ENCODE data around the gene KCNN4. TPM values are rescaled to one million over a fixed set of nuclear protein-coding genes. Genes with fewer than 3 reads are reported as not detected.

The KCNN4 gene
- total RNA-seq, 8 experiments from 2014 or later: 0.11 to 7.4 (median 0.58) TPM

DNA sequence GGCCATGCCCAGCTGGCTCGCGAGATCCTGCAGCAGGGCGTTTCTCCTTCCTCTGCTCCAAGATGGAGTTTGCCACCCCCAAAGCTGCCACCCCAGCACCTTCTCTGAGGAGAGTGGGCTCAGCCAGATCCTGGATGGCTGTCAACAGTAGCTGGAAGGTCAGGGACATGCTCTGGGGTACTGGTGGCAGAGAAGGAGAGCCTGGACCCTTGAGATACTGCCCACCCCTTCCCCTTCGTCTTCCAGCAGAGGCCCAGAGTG, 53.2 kb downstream of the KCNN4 start:
- Histone ChIP-seq H3K4me3 (no peak overlapping the region), H3K4me1 (replicated peaks in 1 of 2) (no peaks in the 10 kb centered on the region), H3K27ac (no peak overlapping the region)
- in situ Hi-C loops (cut with MboI; ENCODE audit: low pct_unique_long_range_greater_than_20kb in 2 of 9, low sequenced_read_pairs in 9 of 9, unreplicated experiment in 9 of 9): no loop called here
- WGBS, 10 experiments: 60 to 96% methylated on average over 1 to 4 of the region's 4 CpGs; no CpG with 5 or more reads in 8 of the 10 experiments
- ATAC-seq (replicated peaks in 6 of 8): no peak

DNA sequence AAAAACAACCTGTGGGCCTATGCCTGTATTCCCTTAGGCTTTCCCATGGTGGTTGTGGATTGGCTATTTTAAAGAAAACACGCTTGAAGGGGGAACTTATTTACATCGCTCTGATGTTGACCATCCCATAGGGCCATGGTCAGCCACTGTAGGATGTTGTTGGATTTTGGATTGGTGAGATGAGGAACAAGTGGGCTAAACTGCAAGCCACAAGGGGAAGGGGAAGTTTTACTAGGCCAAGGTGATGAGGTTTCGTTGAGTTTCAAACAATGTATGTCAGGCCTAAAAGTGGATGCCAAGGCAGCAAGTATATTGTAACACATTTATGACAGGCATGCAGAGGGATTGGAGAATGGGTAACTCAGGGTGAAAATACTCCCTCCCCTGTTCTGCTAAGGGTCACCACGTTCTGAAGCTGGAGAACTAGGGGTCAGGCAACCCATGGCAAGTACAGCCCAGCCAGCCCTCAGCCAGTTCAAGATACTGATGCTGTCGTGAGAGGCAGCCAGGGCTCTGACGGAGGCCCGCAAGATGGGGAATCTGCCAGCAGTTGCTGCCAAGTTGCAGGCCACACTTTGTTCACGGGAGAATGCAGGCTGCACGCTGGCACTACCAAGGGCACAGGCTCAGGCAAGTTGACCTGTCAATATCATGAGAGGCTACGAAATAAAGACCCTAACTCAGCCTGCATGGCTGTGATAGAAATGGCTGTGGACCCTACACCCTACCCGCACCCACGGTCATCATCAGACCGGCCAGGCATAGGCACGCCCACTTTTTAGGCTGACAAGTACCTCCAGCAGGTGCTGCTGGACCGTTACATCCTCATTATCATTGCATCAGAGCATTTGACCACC, 53.8 kb downstream of the KCNN4 start:
- H3K4me3 ChIP-seq: no peak overlapping the region

DNA sequence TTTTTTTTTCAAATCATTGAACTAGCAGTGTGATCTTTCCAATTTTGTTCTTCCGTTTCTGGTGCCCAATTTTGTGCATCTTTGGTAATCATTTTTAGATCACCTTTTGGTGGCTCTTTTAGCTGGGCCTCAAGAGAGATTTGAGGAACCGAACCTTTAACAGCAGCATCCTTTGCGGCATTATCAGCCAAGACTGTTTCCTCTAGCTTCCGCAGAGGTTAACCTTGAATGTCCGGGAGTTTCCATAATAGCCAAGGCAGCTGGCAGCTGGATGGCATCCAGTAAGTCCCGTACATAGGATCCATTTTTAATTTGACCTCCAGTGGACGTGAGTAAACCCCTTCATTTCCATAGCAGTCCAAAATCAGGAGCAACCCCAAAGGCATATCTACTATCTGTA, 55.3 kb downstream of the KCNN4 start:
- Histone ChIP-seq H3K4me3 (no peak overlapping the region), H3K4me1 (replicated peaks in 1 of 2) (no peaks in the 10 kb centered on the region), H3K27ac (no peak overlapping the region)
- WGBS, 10 experiments: 51 to 100% (median 83%) methylated on average over 1 to 7 of the region's 7 CpGs
- in situ Hi-C loops (cut with MboI; ENCODE audit: low pct_unique_long_range_greater_than_20kb in 2 of 9, low sequenced_read_pairs in 9 of 9, unreplicated experiment in 9 of 9): no loop called here
- ATAC-seq (replicated peaks in 6 of 8): no peak

More for the DNA sequence above, 53.8 kb downstream of the KCNN4 start:
- H3K27ac ChIP-seq: no peak overlapping the region
- ATAC-seq (replicated peaks in 6 of 8): no peak
- in situ Hi-C loops (cut with MboI; ENCODE audit: low pct_unique_long_range_greater_than_20kb in 2 of 9, low sequenced_read_pairs in 9 of 9, unreplicated experiment in 9 of 9): no loop called here
- H3K4me1 ChIP-seq (replicated peaks in 1 of 2): no peaks in the 10 kb centered on the region
- WGBS, 10 experiments: 67 to 100% (median 79%) methylated on average over 1 to 9 of the region's 15 CpGs; no CpG with 5 or more reads in 3 of the 10 experiments

DNA sequence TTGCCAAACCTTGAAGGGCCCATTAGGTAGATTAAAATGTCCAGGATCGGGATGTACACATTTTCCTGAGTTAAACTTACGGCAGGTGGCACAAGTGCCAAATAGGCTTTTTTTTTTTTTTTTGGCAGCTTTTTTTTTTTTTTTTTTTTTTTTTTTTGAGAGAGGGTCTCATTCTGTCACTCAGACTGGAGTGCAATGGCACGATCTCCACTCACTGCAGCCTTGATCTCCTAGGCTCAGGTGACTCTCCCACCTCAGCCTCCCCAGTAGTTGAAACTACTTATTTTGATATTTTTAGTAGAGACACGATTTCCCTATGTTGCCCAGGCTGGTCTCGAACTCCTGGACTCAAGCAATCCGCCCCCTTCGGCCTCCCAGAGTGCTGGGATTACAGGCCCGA, 55.9 kb downstream of the KCNN4 start:
- ATAC-seq (replicated peaks in 6 of 8): no peak
- no peaks in the 10 kb centered on the region for H3K4me1 ChIP-seq (replicated peaks in 1 of 2)
- 41 to 100% (median 84%) methylated on average over 1 to 8 of the region's 8 CpGs for WGBS, 10 experiments
- no peak overlapping the region for H3K27ac ChIP-seq
- H3K4me3 ChIP-seq: no peak overlapping the region
- in situ Hi-C loops (cut with MboI; ENCODE audit: low pct_unique_long_range_greater_than_20kb in 2 of 9, low sequenced_read_pairs in 9 of 9, unreplicated experiment in 9 of 9): no loop called here

DNA sequence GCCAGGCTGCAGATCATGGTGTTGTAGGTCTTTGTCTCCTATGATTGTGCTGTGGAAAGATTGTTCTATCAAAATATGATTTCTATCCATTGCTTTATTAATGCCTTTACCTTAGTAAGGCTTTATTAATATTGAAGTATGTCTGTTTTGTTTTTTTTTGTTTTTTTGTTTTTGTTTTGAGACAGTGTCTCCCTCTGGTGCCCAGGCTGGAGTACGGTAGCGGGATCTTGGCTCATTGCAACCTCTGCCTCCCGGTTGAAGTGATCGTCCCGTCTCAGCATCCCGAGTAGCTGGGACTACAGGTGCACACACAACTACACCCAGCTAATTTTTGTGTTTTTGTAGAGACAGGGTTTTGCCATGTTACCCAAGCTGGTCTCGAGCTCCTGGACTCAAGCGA, 57.2 kb downstream of the KCNN4 start:
- peak in 2 of 8 experiments; percentile 12 to 36 for ATAC-seq (replicated peaks in 6 of 8)
- no peak overlapping the region for H3K4me3 ChIP-seq
- no peaks in the 10 kb centered on the region for H3K4me1 ChIP-seq (replicated peaks in 1 of 2)
- 0 to 87% (median 44%) methylated on average over 1 to 8 of the region's 8 CpGs; no CpG with 5 or more reads in 1 of the 10 experiments for WGBS, 10 experiments
- H3K27ac ChIP-seq: no peak overlapping the region
- in situ Hi-C loops (cut with MboI; ENCODE audit: low pct_unique_long_range_greater_than_20kb in 2 of 9, low sequenced_read_pairs in 9 of 9, unreplicated experiment in 9 of 9): no loop called here

DNA sequence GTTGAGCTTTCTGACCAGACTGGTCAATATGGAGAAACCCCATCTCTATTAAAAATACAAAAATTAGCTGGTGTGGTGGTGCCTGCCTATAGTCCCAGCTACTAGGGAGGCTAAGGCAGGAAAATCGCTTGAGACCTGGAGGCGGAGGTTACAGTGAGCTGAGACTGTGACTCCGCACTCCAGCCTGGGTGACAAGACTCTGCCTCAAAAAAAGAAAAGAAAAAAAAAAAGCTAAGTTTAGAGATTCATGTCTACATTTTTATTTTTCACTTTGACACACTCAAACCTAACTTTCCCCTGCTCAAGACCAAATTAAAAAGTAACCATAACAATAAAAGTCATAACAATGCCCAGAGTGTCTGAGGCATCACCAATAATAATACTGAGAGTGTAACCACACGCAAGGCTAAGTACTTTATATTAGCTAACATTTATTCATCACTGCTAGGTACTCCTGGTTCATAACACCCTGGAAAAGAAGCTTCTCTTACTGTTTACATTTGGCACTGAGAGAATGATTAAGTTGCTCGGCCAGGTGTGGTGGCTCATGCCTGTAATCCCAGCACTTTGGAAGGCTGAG, 59.2 kb downstream of the KCNN4 start:
- WGBS, 10 experiments: 44 to 100% (median 96%) methylated on average over 1 to 3 of the region's 5 CpGs
- Histone ChIP-seq H3K4me1 (replicated peaks in 1 of 2) (no peaks in the 10 kb centered on the region), H3K4me3 (no peak overlapping the region), H3K27ac (no peak overlapping the region)
- in situ Hi-C loops (cut with MboI; ENCODE audit: low pct_unique_long_range_greater_than_20kb in 2 of 9, low sequenced_read_pairs in 9 of 9, unreplicated experiment in 9 of 9): no loop called here
- no peak for ATAC-seq (replicated peaks in 6 of 8)

DNA sequence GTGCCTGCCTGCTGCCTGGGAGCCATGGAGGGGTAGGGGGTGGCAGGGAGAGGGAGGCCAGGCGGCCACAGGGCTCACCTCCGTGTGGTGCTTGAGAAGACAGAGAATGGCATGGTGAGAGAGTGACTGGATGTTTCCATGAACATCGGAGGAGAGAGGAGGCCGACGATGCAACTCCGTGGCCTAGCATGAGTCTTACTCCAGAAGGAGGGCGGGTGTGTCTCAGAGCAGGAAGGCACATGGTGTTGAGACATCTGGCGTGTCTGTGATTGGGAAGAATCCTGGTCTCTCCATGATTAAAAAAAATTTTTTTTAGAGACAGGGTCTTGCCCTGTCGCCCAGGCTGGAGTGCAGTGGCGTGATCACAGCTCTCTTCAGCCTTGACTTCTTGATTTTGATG, 59.8 kb downstream of the KCNN4 start:
- Histone ChIP-seq H3K4me3 (no peak overlapping the region), H3K27ac (no peak overlapping the region), H3K4me1 (replicated peaks in 1 of 2) (no peaks in the 10 kb centered on the region)
- peak in 2 of 8 experiments; percentile 88 to 92 for ATAC-seq (replicated peaks in 6 of 8)
- in situ Hi-C loops (cut with MboI; ENCODE audit: low pct_unique_long_range_greater_than_20kb in 2 of 9, low sequenced_read_pairs in 9 of 9, unreplicated experiment in 9 of 9): no loop called here
- WGBS, 10 experiments: 29 to 100% (median 68%) methylated on average over 1 to 5 of the region's 10 CpGs; no CpG with 5 or more reads in 4 of the 10 experiments

DNA sequence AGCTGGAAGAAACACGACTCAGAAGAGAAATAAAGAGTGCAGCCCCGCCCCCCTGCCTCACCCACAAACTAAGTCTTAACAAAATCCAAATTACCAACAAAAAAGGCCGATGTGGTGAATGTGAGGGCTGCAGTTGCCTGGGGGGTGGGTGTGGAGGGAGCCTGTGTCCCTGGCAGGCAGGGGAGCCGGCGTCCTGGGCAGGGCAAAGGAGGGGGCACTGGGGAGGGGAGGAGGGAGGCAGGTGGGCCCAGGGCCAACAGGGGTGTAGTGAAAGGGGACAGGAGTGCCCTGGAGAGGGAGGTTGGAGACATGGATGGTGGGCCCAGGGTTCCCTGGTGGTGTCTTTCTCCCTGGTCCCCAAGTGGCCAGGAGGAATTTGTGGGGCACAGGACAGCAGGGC, 60.9 kb downstream of the KCNN4 start:
- H3K4me3 ChIP-seq: no peak overlapping the region
- ATAC-seq (replicated peaks in 6 of 8): peak in 1 of 8 experiments; percentile 13
- H3K27ac ChIP-seq: no peak overlapping the region
- H3K4me1 ChIP-seq (replicated peaks in 1 of 2): no peaks in the 10 kb centered on the region
- WGBS, 10 experiments: no CpG with 5 or more reads among the region's 5 CpGs
- in situ Hi-C loops (cut with MboI; ENCODE audit: low pct_unique_long_range_greater_than_20kb in 2 of 9, low sequenced_read_pairs in 9 of 9, unreplicated experiment in 9 of 9): no loop called here

DNA sequence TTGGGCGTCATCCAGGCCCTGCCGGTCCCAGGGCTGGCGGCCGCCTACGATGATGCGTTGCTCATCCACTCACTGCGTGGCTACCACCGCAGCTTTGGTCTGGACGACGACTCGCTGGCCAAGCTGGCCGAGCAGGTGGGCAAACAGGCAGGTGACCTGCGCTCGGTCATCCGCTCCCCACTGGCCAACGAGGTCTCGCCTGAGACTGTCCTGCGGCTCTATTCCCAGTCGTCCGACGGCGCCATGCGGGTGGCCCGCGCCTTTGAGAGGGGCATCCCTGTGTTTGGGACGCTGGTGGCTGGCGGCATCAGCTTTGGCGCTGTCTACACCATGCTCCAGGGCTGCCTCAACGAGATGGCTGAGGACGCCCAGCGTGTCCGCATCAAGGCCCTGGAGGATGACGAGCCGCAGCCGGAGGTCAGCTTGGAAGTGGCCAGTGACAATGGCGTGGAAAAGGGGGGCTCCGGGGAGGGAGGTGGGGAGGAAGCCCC, 61.4 kb downstream of the KCNN4 start:
- no peaks in the 10 kb centered on the region for H3K4me1 ChIP-seq (replicated peaks in 1 of 2)
- no peak overlapping the region for H3K27ac ChIP-seq
- 94 to 100% (median 94%) methylated on average over 1 to 13 of the region's 37 CpGs; no CpG with 5 or more reads in 7 of the 10 experiments for WGBS, 10 experiments
- ATAC-seq (replicated peaks in 6 of 8): no peak
- in situ Hi-C loops (cut with MboI; ENCODE audit: low pct_unique_long_range_greater_than_20kb in 2 of 9, low sequenced_read_pairs in 9 of 9, unreplicated experiment in 9 of 9): no loop called here
- H3K4me3 ChIP-seq: no peak overlapping the region

DNA sequence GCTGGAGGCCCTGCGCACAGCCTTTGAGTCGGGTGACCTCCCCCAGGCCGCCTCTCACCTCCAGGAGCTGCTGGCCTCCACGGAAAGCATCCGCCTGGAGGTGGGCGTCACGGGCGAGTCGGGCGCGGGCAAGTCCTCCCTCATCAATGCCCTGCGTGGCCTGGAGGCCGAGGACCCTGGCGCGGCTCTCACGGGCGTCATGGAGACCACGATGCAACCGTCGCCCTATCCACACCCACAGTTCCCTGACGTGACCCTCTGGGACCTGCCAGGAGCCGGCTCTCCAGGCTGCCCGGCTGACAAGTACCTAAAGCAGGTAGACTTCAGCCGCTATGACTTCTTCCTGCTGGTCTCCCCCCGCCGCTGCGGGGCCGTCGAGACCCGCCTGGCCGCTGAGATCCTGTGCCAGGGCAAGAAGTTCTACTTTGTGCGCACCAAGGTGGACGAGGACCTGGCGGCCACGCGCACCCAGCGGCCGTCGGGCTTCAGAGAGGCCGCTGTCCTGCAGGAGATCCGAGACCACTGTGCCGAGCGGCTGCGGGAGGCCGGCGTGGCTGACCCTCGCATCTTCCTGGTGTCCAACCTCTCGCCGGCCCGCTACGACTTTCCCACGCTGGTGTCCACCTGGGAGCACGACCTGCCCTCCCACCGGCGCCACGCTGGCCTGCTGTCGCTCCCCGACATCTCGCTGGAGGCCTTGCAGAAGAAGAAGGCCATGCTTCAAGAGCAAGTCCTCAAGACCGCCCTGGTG, 62.0 kb downstream of the KCNN4 start:
- Histone ChIP-seq H3K27ac (no peak overlapping the region), H3K4me3 (no peak overlapping the region), H3K4me1 (replicated peaks in 1 of 2) (no peaks in the 10 kb centered on the region)
- in situ Hi-C loops (cut with MboI; ENCODE audit: low pct_unique_long_range_greater_than_20kb in 2 of 9, low sequenced_read_pairs in 9 of 9, unreplicated experiment in 9 of 9): no loop called here
- 83 to 93% (median 89%) methylated on average over 2 to 21 of the region's 60 CpGs; no CpG with 5 or more reads in 5 of the 10 experiments for WGBS, 10 experiments
- ATAC-seq (replicated peaks in 6 of 8): no peak

Other genes with a start within 250 kb of the KCNN4 start
- 1 to 10 TPM in 4 of 8 experiments, under 1 TPM in 4; 0.46 to 2.4 (median 1.0) TPM for gene ZNF575, start 247.8 kb downstream of the KCNN4 start, total RNA-seq
- 10 to 100 TPM in 7 of 8 experiments, 1 to 10 TPM in 1; 7.2 to 62.1 (median 30.1) TPM for gene XRCC1, start 205.4 kb downstream of the KCNN4 start, total RNA-seq
- 10 to 100 TPM in 2 of 8 experiments, 1 to 10 TPM in 5, under 1 TPM in 1; 0.64 to 22.4 (median 3.0) TPM for gene PINLYP, start 205.2 kb downstream of the KCNN4 start, total RNA-seq
- gene IRGQ, start 184.8 kb downstream of the KCNN4 start, total RNA-seq: 10 to 100 TPM; 17.2 to 46.5 (median 29.0) TPM
- 10 to 100 TPM in 5 of 8 experiments, 1 to 10 TPM in 3; 8.0 to 19.0 (median 11.8) TPM for gene ZNF576, start 184.4 kb downstream of the KCNN4 start, total RNA-seq
- 1 to 10 TPM in 2 of 8 experiments, under 1 TPM in 6; 0.60 to 2.3 (median 0.77) TPM for gene SRRM5, start 168.9 kb downstream of the KCNN4 start, total RNA-seq
- 100 to 1,000 TPM in 2 of 8 experiments, 10 to 100 TPM in 6; 17.4 to 166 (median 84.4) TPM for gene ZNF428, start 161.3 kb downstream of the KCNN4 start, total RNA-seq
- 10 to 100 TPM in 6 of 8 experiments, 1 to 10 TPM in 2; 1.0 to 91.6 (median 70.8) TPM for gene CADM4, start 141.1 kb downstream of the KCNN4 start, total RNA-seq
- 10 to 100 TPM in 2 of 8 experiments, 1 to 10 TPM in 5, under 1 TPM in 1; 0.60 to 23.6 (median 5.3) TPM for gene PLAUR, start 110.8 kb downstream of the KCNN4 start, total RNA-seq
- under 1 TPM in 4 of 8 experiments, not detected in 4; 0.05 to 0.81 (median 0.19) TPM for gene IRGC, start 64.9 kb downstream of the KCNN4 start, total RNA-seq
- 10 to 100 TPM; 15.1 to 46.1 (median 25.0) TPM for gene SMG9, start 26.0 kb downstream of the KCNN4 start, total RNA-seq
- 1 to 10 TPM in 4 of 8 experiments, under 1 TPM in 4; 0.05 to 2.4 (median 1.1) TPM for gene LYPD5, start 21.5 kb upstream of the KCNN4 start, total RNA-seq
- 10 to 100 TPM in 7 of 8 experiments, 1 to 10 TPM in 1; 4.0 to 36.9 (median 13.8) TPM for gene ZNF283, start 46.3 kb upstream of the KCNN4 start, total RNA-seq
- gene ZNF404, start 103.0 kb upstream of the KCNN4 start, total RNA-seq: 10 to 100 TPM in 1 of 8 experiments, 1 to 10 TPM in 6, under 1 TPM in 1; 0.67 to 11.5 (median 4.5) TPM
- 10 to 100 TPM in 6 of 8 experiments, 1 to 10 TPM in 2; 7.7 to 24.6 (median 13.1) TPM for gene ZNF45, start 154.3 kb upstream of the KCNN4 start, total RNA-seq
- gene ZNF221, start 170.3 kb upstream of the KCNN4 start, total RNA-seq: 10 to 100 TPM in 4 of 8 experiments, 1 to 10 TPM in 4; 3.9 to 12.1 (median 10.0) TPM
- gene ZNF155, start 203.2 kb upstream of the KCNN4 start, total RNA-seq: 10 to 100 TPM in 3 of 8 experiments, 1 to 10 TPM in 5; 5.1 to 12.2 (median 7.7) TPM
- gene ZNF230, start 222.0 kb upstream of the KCNN4 start, total RNA-seq: 1 to 10 TPM; 2.8 to 5.0 (median 3.7) TPM
- gene ZNF222, start 244.4 kb upstream of the KCNN4 start, total RNA-seq: 10 to 100 TPM in 5 of 8 experiments, 1 to 10 TPM in 3; 4.0 to 19.1 (median 13.0) TPM